K562 (cell line): ENCODE data around the gene MYL6B. TPM values are rescaled to one million over a fixed set of nuclear protein-coding genes. Genes with fewer than 3 reads are reported as not detected.
A peak's percentile ranks its signal among the peaks of the same experiment; 100 is the strongest.

Experiments
- AFF1 ChIP-seq, 2 experiments: fragments of 450-650 bp; IDR thresholded peaks; 2 replicates each; pipeline ENCODE4 v1.6.1; 2018; ENCODE audit warnings: mild to moderate bottlenecking in 2 of 2, low read depth in 1 of 2; ENCODE audit not compliant: partially characterized antibody in 2 of 2
- AFF4 ChIP-seq: sonication (generic); formaldehyde crosslinking; IDR thresholded peaks from 2 replicates; pipeline ENCODE4 v1.8.0; 2023; ENCODE audit warnings: mild to moderate bottlenecking, missing genetic modification reagents
- CREB1 ChIP-seq, 2 experiments: sonication (generic) in 1 of 2; formaldehyde crosslinking in 1 of 2; IDR thresholded peaks; 2 replicates each; pipeline versions ENCODE4 v1.6.1 to v1.8.0; 2012 to 2022; ENCODE audit warnings: inconsistent platforms in 1 of 2, mild to moderate bottlenecking in 1 of 2, missing genetic modification reagents in 1 of 2, moderate library complexity in 1 of 2
- ETV5 ChIP-seq: sonication (generic); formaldehyde crosslinking; IDR thresholded peaks from 2 replicates; pipeline ENCODE4 v1.4.0; 2020; ENCODE audit warnings: low read depth, mild to moderate bottlenecking, missing genetic modification reagents
- GATAD2A ChIP-seq: fragments of 450-650 bp; IDR thresholded peaks from 2 replicates; pipeline ENCODE4 v1.6.1; 2017
- HMG20A ChIP-seq: fragments of 450-650 bp; formaldehyde crosslinking; conservative IDR thresholded peaks from 2 replicates; pipeline ENCODE4 v1.4.0; 2020; ENCODE audit warnings: mild to moderate bottlenecking, mixed read lengths
- HNRNPUL1 ChIP-seq: fragments of 200-400 bp; formaldehyde crosslinking; IDR thresholded peaks from 2 replicates; pipeline ENCODE4 v1.6.1; 2017; ENCODE audit warnings: low read length
- PHF20 ChIP-seq: fragments of 450-650 bp; IDR thresholded peaks from 2 replicates; pipeline ENCODE4 v1.6.1; 2018; ENCODE audit not compliant: partially characterized antibody
- RAD21 ChIP-seq, 2 experiments: fragments of 250-450 bp in 1 of 2; fragments of 450-650 bp in 1 of 2; sonication (Bioruptor Pico) in 1 of 2; formaldehyde crosslinking in 1 of 2; IDR thresholded peaks in 1 of 2; conservative IDR thresholded peaks in 1 of 2; 2 replicates each; pipeline versions ENCODE4 v1.4.0 to v1.8.0; 2020 to 2022; ENCODE audit warnings: mild to moderate bottlenecking in 2 of 2, moderate library complexity in 1 of 2
- SIN3A ChIP-seq, 2 experiments: fragments of 150-350 bp in 1 of 2; IDR thresholded peaks; 2 replicates each; pipeline ENCODE4 v1.6.1; 2011 to 2016; ENCODE audit warnings: borderline replicate concordance in 2 of 2, low read depth in 2 of 2, low read length in 2 of 2, mild to moderate bottlenecking in 2 of 2, moderate library complexity in 2 of 2; ENCODE audit not compliant: control insufficient read depth in 1 of 2
- SP2 ChIP-seq: IDR thresholded peaks from 2 replicates; pipeline ENCODE4 v1.6.1; 2011; ENCODE audit warnings: mild to moderate bottlenecking, low read depth, low read length, moderate library complexity; ENCODE audit not compliant: poor library complexity, severe bottlenecking; ENCODE audit errors: extremely low read depth
- TARDBP ChIP-seq: fragments of 450-650 bp; IDR thresholded peaks from 2 replicates; pipeline ENCODE4 v1.6.1; 2016
- USF2 ChIP-seq: sonication (generic); formaldehyde crosslinking; IDR thresholded peaks from 2 replicates; pipeline ENCODE4 v1.5.0; 2020; ENCODE audit warnings: missing genetic modification reagents
- ZBTB2 ChIP-seq: fragments of 450-650 bp; IDR thresholded peaks from 2 replicates; pipeline ENCODE4 v1.6.1; 2016; ENCODE audit warnings: antibody characterized with exemption
- ZNF121 ChIP-seq: sonication (generic); formaldehyde crosslinking; conservative IDR thresholded peaks from 2 replicates; pipeline ENCODE4 v1.8.0; 2022; ENCODE audit warnings: missing genetic modification reagents
- polyA plus RNA-seq, 8 experiments: library from polyadenylated mRNA; depleted of rRNA in 4 of 8; stranded (reverse) in 5 of 8; unstranded in 3 of 8; fragments of >200 nt; fragmentation: Nextera tagmentation in 2 of 8; fragmentation: Illumina TruSeq in 1 of 8; extraction: Ambion mirVana in 2 of 8; extraction: Trizol in 1 of 8; gene quantifications; 2 replicates each; pipeline versions ENCODE4 v1.2.1 to v1.2.3, GENCODE V29; 2011 to 2014; ENCODE audit warnings: inconsistent platforms in 1 of 8, missing spikeins in 1 of 8
- total RNA-seq, 7 experiments: library from RNA; depleted of rRNA in 6 of 7; stranded (reverse); fragments of >200 nt in 6 of 7; fragmentation: Illumina TruSeq in 2 of 7; extraction: Trizol in 2 of 7; gene quantifications; 2 replicates each; pipeline versions ENCODE4 v1.2.1 to v1.2.3, GENCODE V29; 2011 to 2021; ENCODE audit warnings: low replicate concordance in 1 of 7

MYL6B gene
- total and polyA plus RNA-seq, 9 of the 15 experiments (the other 6 are each of a cell fraction or from before 2014, with no cell fraction given) = 42.8 to 77.3 (median 68.6) TPM

- peak in 1 of 2 experiments; percentile 54 for TF ChIP-seq AFF1 (IDR thresholded peaks at IDR 0.05; ENCODE audit: low read depth in 1 of 2, partially characterized antibody in 2 of 2)
- no peak for TF ChIP-seq SP2
- TF ChIP-seq RAD21 (CRISPR knock-in tag; conservative IDR thresholded peaks at IDR 0.05 in 1 of 2, IDR thresholded peaks at IDR 0.05 in 1 of 2) = peak in 1 of 2 experiments; percentile 14; a peak in 1 of 4 replicates
- no peak for TF ChIP-seq HNRNPUL1
- no peak for TF ChIP-seq GATAD2A
- peak; percentile 2 for TF ChIP-seq PHF20
- TF ChIP-seq USF2 (CRISPR knock-in tag) = peak; percentile 51; the same call in 1 of the 2 replicates
- no peak for TF ChIP-seq ZNF121 (CRISPR knock-in tag)
- TF ChIP-seq ETV5 (CRISPR knock-in tag) = 0 out of 2 replicates have a peak, but pooled peaks have one; percentile 3
- no peak for TF ChIP-seq CREB1 (IDR thresholded peaks at IDR 0.05)
- TF ChIP-seq CREB1 (CRISPR knock-in tag; IDR thresholded peaks at IDR 0.05) = no peak
- TF ChIP-seq TARDBP = no peak
- TF ChIP-seq ZBTB2 = no peak
- no peak for TF ChIP-seq HMG20A (CRISPR knock-in tag)
- peak; percentile 5; the same call in 1 of the 2 replicates for TF ChIP-seq AFF4 (CRISPR knock-in tag)
- peak; percentile 63 to 93; a peak in 2 of 4 replicates for TF ChIP-seq SIN3A (IDR thresholded peaks at IDR 0.05; ENCODE audit: borderline replicate concordance in 2 of 2, control insufficient read depth in 1 of 2, low read depth in 2 of 2, low read length in 2 of 2)
Observed at GRCh38 chr12:56104815-56105608, 47.4 kb upstream of the MYL6B start (continued).
